Endothelial cell of umbilical vein (primary cell): ENCODE measurements around the gene C2orf76. TPM values are rescaled to one million over a fixed set of nuclear protein-coding genes. Genes with fewer than 3 reads are reported as not detected.

ENCODE experiments used
- BruUV-seq: library from RNA; stranded (reverse); fragments of 400-500 nt; replicated peaks from 2 replicates; lab custom pipeline; 2021; lab: Mats Ljungman, UMichigan
- CTCF ChIA-PET: fragments of 300-600, 350-600 bp; sonication (Branson Sonifier 250); formaldehyde crosslinking; loops from one replicate; lab custom pipeline; 2021; ENCODE audit warnings: antibody characterized with exemption, inconsistent platforms; lab: Charles Lee
- POLR2A ChIA-PET: fragments of 300-600, 350-600 bp; sonication (Branson Sonifier 250); formaldehyde crosslinking; loops from one replicate; lab custom pipeline; 2021; ENCODE audit warnings: antibody characterized with exemption, inconsistent platforms; lab: Charles Lee
- DNase-seq: peaks from one replicate; pipeline ENCODE4 v3.0.0-alpha.2; 2011; ENCODE audit warnings: low read depth, low spot score
- FAIRE-seq: peaks from 2 replicates; lab custom pipeline; 2011; peaks lifted over from hg19 to GRCh38; lab: Jason Lieb, UNC
- H2AFZ ChIP-seq: 2 replicates; pipeline ENCODE4 v1.6.0; 2012; ENCODE audit warnings: low read depth, low read length, control low read depth, inconsistent platforms
- H3K27ac ChIP-seq: 2 replicates; pipeline ENCODE4 v1.5.1; 2011; ENCODE audit warnings: low read depth, mild to moderate bottlenecking, control low read depth, low read length, moderate library complexity; ENCODE audit not compliant: insufficient read depth
- H3K27me3 ChIP-seq, 2 experiments: 2 replicates each; pipeline versions ENCODE4 v1.6.0 to v1.6.1; 2011; ENCODE audit warnings: low read length in 2 of 2, mixed read lengths in 1 of 2; ENCODE audit not compliant: control insufficient read depth in 2 of 2, insufficient read depth in 2 of 2
- H3K36me3 ChIP-seq, 2 experiments: 2 replicates in 1 of 2; 3 replicates in 1 of 2; pipeline ENCODE4 v1.5.1; 2011; ENCODE audit warnings: low read length in 2 of 2, mild to moderate bottlenecking in 1 of 2, moderate library complexity in 1 of 2; ENCODE audit not compliant: control insufficient read depth in 2 of 2, insufficient read depth in 2 of 2; ENCODE audit errors: extremely low read depth in 1 of 2
- H3K4me1 ChIP-seq: 3 replicates; pipeline ENCODE4 v1.5.1; 2011; ENCODE audit warnings: mild to moderate bottlenecking, low read length; ENCODE audit not compliant: control insufficient read depth, insufficient read depth; ENCODE audit errors: extremely low read depth
- H3K4me2 ChIP-seq: 2 replicates; pipeline ENCODE4 v1.6.1; 2011; ENCODE audit warnings: low read length, control low read depth, mixed read lengths; ENCODE audit not compliant: insufficient read depth
- H3K4me3 ChIP-seq, 3 experiments: fragments of 200-600 bp in 1 of 3; sonication (generic), shearing (Covaris generic) in 1 of 3; replicated peaks in 1 of 3; 2 replicates each; pipeline ENCODE4 v1.5.1; 2011 to 2016; ENCODE audit warnings: control low read depth in 3 of 3, low read length in 3 of 3, mild to moderate bottlenecking in 2 of 3, inconsistent platforms in 1 of 3, low read depth in 1 of 3, moderate library complexity in 1 of 3; ENCODE audit not compliant: insufficient read depth in 1 of 3
- H3K79me2 ChIP-seq: 2 replicates; pipeline ENCODE4 v1.6.0; 2012; ENCODE audit warnings: low read length, inconsistent platforms; ENCODE audit not compliant: control insufficient read depth, insufficient read depth
- H3K9ac ChIP-seq: replicated peaks from 2 replicates; pipeline ENCODE3; 2011; ENCODE audit warnings: low read length, control low read depth; ENCODE audit not compliant: insufficient read depth; ENCODE audit errors: extremely low read depth
- H3K9me1 ChIP-seq: replicated peaks from 3 replicates; pipeline ENCODE4 v1.6.0; 2011; ENCODE audit warnings: mild to moderate bottlenecking, low read length; ENCODE audit not compliant: control insufficient read depth, insufficient read depth; ENCODE audit errors: extremely low read depth
- H3K9me3 ChIP-seq: replicated peaks from 2 replicates; pipeline ENCODE4 v1.5.1; 2012; ENCODE audit warnings: low read length, inconsistent platforms; ENCODE audit not compliant: control insufficient read depth, insufficient read depth
- H4K20me1 ChIP-seq: replicated peaks from 2 replicates; pipeline ENCODE3; 2011; ENCODE audit warnings: mild to moderate bottlenecking, low read length; ENCODE audit not compliant: control insufficient read depth, insufficient read depth; ENCODE audit errors: extremely low read depth
- CTCF ChIP-seq, 2 donors: IDR thresholded peaks; 1 replicate in 1 of 2; 2 replicates in 1 of 2; pipeline ENCODE4 v1.5.1; 2011; ENCODE audit warnings: low read length in 2 of 2, mild to moderate bottlenecking in 2 of 2, moderate library complexity in 2 of 2, control low read depth in 1 of 2, inconsistent platforms in 1 of 2, low read depth in 1 of 2; ENCODE audit not compliant: insufficient read depth in 1 of 2; ENCODE audit errors: extremely low read depth in 1 of 2
- EZH2 ChIP-seq: IDR thresholded peaks from 2 replicates; pipeline ENCODE4 v1.6.1; 2012; ENCODE audit warnings: borderline replicate concordance, low read depth, mild to moderate bottlenecking, moderate library complexity, low read length, inconsistent platforms; ENCODE audit not compliant: severe bottlenecking
- FOS ChIP-seq: IDR thresholded peaks from 2 replicates; pipeline ENCODE4 v1.6.1; 2011; ENCODE audit warnings: mild to moderate bottlenecking, low read length, moderate library complexity, borderline replicate concordance; ENCODE audit not compliant: insufficient read depth
- GATA2 ChIP-seq: IDR thresholded peaks from 2 replicates; pipeline ENCODE4 v1.7.0; 2011; ENCODE audit warnings: low read depth, mild to moderate bottlenecking, moderate library complexity, mixed read lengths, low read length; ENCODE audit not compliant: insufficient read length, insufficient read depth
- JUN ChIP-seq: IDR thresholded peaks from 2 replicates; pipeline ENCODE4 v1.6.1; 2011; ENCODE audit warnings: borderline replicate concordance, low read depth; ENCODE audit not compliant: insufficient read length, insufficient read depth
- MAX ChIP-seq: IDR thresholded peaks from 2 replicates; pipeline ENCODE4 v1.6.1; 2011; ENCODE audit not compliant: insufficient read depth, insufficient read length
- MYC ChIP-seq: IDR thresholded peaks from one replicate; pipeline ENCODE4 v1.6.1; 2011; ENCODE audit warnings: mild to moderate bottlenecking, low read depth, low read length
- POLR2A ChIP-seq: IDR thresholded peaks from 2 replicates; pipeline ENCODE4 v1.6.1; 2012; ENCODE audit warnings: low read depth, mild to moderate bottlenecking, control low read depth, low read length
- POLR2AphosphoS5 ChIP-seq: IDR thresholded peaks from 2 replicates; pipeline ENCODE4 v1.6.1; 2012; ENCODE audit warnings: low read depth, mild to moderate bottlenecking, control low read depth, low read length, moderate library complexity; ENCODE audit not compliant: insufficient read depth
- dilution Hi-C: fragments of 300-500 bp; cut with MboI; formaldehyde crosslinking; loops from one replicate; pipeline ENCODE4 v1.15.0; 2019; ENCODE audit warnings: low sequenced_read_pairs; ENCODE audit not compliant: extremely low pct_ligation_motif_present
- intact Hi-C: fragments of 100-400 bp; cut with micrococcal nuclease; formaldehyde crosslinking; loops from one replicate; pipeline ENCODE4 v1.10.0; 2022
- polyA plus RNA-seq, 4 experiments: library from polyadenylated mRNA; depleted of rRNA in 3 of 4; stranded (reverse) in 3 of 4; unstranded in 1 of 4; fragments of >200 nt; gene quantifications; 2 replicates each; pipeline versions ENCODE4 v1.2.1 to v1.2.3, GENCODE V29; 2011 to 2012; ENCODE audit warnings: missing spikeins in 1 of 4
- total RNA-seq: library from RNA; stranded (reverse); gene quantifications from 2 replicates; pipeline ENCODE4 v1.2.3, GENCODE V29; 2021

Gene C2orf76
- total and polyA plus RNA-seq, 2 donors (not counting 3 experiments of a cell fraction or from before 2014, with no cell fraction given) = 7.4 to 12.1 TPM

- intact Hi-C loops (loop anchor here (10.0 kb wide), 1 partner anchor 246 kb away; no protein-coding TSS in a partner anchor), dilution Hi-C loops (no loop called here)
- Histone ChIP-seq H3K4me3 (no peak overlapping the region), H3K27me3 (no peaks in the 10 kb centered on the region), H3K9ac (no peak overlapping the region), H3K36me3 (no peaks in the 10 kb centered on the region), H2AFZ (no peak overlapping the region), H3K4me2 (no peak overlapping the region), H4K20me1 (no peaks in the 10 kb centered on the region), H3K27ac (no peak overlapping the region), H3K9me3 (no peaks in the 10 kb centered on the region), H3K4me1 (peaks cover 7% of the 10 kb centered on the region), H3K79me2 (no peaks in the 10 kb centered on the region), H3K9me1 (no peaks in the 10 kb centered on the region)
- no peak for DNase-seq
- ChIA-PET POLR2A (no interaction called here), CTCF (interaction anchor here (0.9 kb wide), 1 partner anchor 10 kb away, joined by 3 read pairs; no protein-coding TSS in a partner anchor)
- no TSS peak for BruUV-seq
- TF ChIP-seq MAX = no peak
- TF ChIP-seq CTCF (IDR thresholded peaks at IDR 0.05; ENCODE audit: extremely low read depth in 1 of 2, insufficient read depth in 1 of 2, low read depth in 1 of 2, low read length in 2 of 2) = no peak
- no peak for TF ChIP-seq MYC
- no peak for TF ChIP-seq GATA2
- TF ChIP-seq JUN = no peak
- no peak for TF ChIP-seq POLR2A
- no peak for TF ChIP-seq FOS
- no peak for TF ChIP-seq EZH2
- TF ChIP-seq POLR2AphosphoS5 = no peak
- FAIRE-seq = no peak
Observed at GRCh38 chr2:119260646-119261492, 105.8 kb downstream of the C2orf76 start.
